Hematopoietic multipotent progenitor cell (in vitro differentiated cells): ENCODE results near the gene SASH1. TPM values are rescaled to one million over a fixed set of nuclear protein-coding genes. Genes with fewer than 3 reads are reported as not detected.
"Not testable (repeated sequence)": the region's sequence is repeated elsewhere in the genome, so short reads cannot be mapped to it uniquely, and the experiment has no call there.

Experiments
- DNase-seq, 3 donors: peaks; one replicate each; pipeline ENCODE4 v3.0.0-alpha.2; 2011 to 2015; ENCODE audit warnings: low read depth in 2 of 3, low spot score in 2 of 3
- total RNA-seq: library from RNA; depleted of rRNA; stranded (reverse); fragments of >200 nt; gene quantifications from one replicate; pipeline ENCODE4 v1.2.3, GENCODE V29; 2012

SASH1 gene
- total RNA-seq, 1 donor: 0.27 TPM

DNA sequence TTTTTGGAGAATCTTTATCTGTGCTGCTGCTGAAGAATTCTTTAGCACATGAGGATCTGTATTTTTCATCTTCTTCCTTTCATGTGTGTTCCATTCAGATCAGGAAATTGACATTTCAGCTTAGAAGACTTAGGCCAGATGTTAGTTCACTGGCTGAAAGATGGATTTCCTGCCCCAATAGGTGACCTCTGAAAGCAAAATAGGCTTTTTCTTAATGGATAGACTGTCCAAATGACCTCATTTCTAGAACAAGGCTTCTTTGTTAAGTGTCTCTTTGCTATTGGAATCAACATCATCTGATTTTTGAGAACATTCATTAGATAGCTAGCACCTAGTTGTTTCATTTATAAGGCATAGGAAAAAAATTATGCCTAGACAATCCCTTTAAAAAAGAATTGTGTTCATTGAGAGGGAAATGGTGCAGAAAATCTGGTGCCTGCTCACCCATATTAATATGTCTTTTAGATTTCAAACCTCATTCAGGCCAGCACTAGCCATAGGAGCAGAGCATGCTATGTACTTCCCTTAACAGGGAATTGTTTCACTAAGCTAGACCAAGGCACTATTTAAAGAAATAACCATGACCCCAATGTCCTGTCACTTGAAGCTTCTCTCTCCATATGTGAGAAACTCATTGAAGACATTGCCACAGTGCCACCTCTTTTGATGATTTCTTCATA lies 13.6 kb upstream of the SASH1 start:
- DNase-seq: no peak

DNA sequence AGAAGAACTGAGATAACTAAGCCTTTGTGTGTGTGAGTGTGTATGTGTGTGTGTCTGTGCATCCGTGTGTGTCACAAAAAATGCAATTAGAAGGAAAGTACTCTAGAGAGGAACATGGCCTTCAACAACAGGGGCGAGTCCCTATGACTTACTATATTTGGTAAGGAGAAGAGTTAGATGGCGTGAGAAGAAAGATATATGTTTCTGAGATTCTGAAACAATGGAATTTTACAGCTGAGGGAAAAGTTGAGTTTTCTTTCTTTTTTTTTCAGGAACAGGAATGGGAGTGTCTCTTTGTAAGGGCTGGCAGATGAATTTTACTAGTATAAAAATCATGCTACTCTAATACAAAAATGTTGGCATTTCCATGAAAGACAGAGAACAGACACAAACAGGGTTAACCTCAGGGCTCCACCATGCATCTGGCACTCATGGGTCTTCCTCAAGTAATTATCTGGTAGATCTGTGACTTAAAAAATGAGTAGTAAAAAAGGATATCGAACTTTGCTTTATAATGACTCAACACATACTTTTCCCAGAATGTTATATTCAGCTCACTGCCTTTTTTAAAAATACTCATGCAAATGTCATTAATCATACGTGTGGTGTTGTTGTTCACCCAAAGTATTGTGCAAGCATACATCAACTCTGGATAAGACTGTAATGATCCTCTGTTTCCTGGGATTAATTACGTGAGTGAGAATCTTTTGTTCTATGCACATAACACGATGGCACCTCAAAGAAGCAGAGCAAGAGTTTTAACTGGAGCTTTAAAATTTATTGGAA lies 12.8 kb upstream of the SASH1 start:
- no peak for DNase-seq

DNA sequence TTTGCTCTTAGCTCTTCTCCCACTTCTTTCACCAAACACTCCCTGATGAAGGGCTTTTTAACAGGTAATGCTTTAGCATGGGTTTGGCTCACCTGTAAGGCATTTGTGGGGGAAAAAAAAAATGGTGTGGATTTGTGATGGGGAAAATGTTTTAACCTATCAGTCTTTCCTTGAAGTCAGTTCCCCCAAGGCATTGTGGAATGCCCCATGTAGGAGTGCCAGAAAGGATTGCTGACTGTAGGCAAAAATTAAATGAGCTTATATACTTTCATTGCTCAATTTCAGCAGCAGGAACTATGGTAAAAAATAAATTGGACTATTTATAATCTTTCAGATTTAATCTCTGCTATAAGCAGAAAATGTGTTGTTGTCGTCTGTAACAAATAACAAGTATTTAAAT lies 10.6 kb upstream of the SASH1 start:
- no peak for DNase-seq

DNA sequence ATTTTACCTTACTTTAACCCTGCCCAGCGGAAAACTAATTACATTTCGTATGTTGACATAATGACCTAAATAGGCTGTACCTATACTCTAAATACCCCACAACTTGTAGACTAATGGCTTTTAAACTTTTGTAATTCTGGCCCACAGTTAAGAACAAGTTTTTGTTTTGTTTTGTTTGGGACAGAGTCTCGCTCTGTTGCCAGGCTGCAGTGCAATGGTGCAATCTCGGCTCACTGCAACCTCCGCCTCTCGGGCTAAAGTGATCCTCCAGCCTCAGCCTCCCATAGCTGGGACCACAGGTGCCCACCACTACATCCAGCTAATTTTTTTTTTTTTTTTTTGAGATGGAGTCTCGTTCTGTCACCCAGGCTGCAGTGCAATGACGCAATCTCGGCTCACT lies 5.7 kb upstream of the SASH1 start:
- no peak for DNase-seq

DNA sequence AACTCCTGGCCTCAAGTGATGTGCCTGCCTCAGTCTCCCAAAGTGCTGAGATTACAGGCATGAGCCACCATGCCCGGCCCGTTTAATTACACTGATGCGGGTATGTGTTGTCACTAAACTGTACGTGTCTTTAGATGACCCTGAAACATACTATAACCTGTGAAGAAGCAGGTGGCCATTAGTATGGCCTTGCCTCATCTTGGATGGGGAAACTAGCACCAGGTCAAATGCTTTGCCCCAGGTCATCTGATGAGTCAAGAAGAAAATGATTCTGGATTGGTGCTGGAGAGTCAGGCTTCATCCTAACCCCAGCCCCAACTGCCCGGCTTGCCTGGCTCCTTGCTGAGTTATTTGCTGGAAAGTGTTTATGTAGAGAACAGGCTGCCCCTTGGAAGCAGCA lies 2.9 kb upstream of the SASH1 start:
- no peak for DNase-seq

DNA sequence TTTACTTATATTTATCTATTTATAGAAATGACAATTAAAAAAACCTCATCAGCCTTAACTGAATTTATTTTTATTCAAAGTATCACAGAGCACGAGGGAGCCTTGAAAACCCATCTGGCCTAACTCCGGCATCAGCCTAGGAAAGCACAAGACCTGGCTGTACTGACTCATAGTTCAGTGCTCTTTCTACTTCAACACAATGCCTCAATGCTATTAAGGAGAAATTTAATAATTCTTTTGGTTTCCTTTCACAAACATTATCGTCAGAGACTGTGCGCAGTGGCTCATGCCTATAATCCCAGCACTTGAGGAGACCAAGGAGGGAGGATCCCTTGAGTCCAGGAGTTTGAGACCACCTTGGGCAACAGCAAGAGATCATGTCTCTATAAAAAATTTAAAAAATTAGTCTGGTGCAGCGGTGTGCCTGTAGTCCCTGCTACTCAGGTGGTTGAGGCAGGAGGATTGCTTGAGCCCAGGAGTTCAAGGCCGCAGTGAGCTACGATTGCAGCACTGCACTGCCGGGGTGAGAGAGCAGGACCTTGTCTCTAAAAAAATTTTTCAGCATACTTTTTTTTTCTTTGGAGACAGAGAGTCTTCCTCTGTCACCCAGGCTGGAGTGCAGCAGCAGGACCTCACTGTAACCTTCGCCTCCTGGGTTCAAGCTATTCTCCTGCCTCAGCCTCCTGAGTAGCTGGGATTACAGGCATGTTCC lies 1.9 kb upstream of the SASH1 start:
- DNase-seq: no peak

DNA sequence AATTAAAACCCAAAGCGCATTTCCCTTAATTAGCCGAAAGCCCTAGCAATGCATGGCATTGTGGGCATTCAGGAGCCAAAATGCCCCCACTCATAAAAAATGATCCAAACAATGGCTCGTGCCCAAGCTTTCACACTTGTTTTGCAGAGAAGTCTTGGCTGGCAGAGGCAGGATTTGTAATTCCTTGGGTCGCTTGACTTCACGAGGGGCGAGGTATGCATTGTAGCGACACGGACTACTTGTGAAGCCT lies 613 bp upstream of the SASH1 start:
- no peak for DNase-seq

DNA sequence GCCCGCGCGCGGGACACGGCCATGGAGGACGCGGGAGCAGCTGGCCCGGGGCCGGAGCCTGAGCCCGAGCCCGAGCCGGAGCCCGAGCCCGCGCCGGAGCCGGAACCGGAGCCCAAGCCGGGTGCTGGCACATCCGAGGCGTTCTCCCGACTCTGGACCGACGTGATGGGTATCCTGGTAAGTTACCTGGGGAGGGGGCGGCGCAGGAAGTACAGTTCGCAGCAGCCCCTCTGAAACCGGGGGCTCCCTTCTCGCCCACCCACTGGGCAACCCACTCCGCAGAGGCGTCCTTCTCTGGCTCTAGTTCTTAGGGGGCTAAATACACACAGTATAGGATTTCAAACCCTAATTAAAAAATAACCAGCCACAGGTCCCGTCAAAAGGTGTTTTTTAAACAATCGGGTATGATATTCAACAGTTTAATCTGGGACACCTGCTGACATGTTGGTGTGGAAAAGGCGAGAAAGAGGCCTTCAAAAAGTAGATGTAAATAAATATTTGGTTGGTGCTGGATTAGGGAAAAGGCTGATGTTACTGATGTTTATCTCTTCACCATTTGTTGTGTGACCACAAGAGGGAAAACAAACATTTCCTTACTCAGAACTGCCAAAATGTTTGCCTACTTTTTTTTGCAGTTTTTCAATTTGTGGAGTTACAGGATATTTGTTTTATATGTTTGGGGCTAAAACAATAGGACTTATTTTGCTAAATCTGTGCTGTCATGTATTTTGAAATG lies 577 bp downstream of the SASH1 start:
- no peak for DNase-seq

DNA sequence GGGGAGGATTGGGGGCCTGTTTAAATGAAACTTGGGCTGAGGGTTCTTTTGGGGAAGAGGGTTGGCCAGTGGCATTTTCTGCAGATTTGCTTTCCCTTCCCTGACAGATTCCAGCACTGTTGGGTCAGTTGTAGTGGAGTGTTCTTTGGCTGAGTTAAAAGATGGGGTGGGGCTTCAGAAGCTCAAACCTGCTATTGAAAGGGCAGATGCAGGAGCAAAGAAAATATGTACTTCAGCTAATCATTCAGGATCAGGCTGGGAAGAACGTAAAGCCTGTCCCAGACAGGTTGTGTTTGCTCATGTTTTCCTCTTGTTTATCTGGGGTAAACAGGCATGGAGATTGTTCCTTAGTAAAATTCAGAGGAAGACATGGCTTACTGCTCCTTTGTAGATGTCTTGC lies 2.5 kb downstream of the SASH1 start:
- DNase-seq: no peak

DNA sequence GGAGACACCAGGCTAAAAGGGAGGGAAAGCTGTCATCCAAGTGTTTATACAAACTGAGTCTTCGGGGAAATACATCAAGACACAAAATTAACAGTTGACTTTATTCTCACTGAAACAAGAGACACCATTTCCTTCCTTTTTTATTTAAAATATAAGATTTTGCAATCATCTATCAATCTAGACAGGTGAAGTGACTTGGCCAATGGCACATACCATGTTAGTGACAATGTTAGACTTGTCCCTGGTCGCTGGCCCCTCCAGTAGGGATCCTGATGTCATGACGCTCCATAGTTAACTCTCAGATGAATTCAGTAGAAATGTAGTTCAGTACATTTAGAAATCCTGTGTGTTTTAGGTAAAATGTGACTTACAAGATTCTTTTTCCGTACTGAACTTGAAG lies 2.9 kb downstream of the SASH1 start:
- DNase-seq: no peak

DNA sequence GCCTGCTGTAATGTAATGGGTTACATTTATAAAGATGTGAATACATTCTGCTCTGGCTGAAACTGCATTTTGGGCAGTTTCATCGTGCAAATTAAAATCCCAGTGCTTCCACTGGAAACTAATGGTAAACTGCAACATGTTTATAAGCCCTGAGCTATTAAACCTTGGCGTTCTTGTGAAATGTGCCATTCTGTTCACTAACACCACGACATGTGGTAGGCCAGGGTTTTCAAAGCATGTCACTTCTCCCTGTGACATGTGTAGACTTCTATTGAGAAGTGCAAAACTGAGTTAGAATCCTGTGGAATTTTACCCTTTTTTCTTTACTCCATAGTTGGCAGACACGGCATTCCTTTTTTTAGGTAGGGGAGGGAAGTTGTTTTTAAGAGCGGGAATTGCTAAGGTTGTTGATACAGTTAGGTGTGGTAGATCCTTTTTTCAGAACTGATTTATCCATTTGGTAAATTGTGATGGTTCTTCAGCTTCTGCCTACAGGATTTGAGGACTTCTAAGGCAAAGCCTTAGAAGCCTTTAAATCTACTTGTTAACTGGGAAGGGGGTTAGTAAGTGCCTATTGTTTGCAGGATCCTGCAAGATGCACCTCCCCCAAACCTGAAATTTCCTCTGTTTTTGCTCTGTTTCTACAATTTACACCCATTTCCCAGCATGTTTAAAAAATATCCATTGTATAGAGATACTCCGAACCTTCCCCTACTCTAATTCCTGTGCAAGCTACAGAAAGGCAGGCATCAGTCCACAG lies 4.2 kb downstream of the SASH1 start:
- no peak for DNase-seq

DNA sequence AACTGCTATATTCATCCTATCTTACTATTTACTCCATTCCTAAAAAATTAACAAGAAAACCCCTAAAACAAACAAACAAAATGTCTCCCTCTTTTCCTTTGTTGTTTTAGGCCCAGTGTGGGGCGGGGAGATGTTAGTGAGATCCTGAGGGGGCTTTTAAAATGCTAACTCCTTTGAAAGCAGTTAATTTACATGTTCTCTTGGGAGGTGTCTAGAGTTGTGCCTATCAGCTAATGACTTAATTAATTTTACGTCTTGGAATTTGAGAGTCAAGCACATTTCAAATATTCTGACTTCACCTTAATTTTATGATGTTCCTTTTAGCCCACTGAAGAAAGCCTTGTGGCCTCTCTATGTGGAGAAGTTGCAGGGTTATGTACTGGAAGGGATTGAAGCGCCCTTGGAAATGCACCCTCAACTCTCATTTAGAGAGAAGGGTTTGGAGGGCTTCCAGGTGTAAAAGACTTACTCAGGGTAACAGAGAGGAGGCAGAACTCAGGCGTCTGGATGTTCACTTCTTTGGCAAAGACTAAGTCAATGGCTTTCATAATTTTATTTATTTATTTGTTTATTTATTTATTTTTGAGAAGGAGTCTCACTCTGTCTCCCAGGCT lies 4.9 kb downstream of the SASH1 start:
- DNase-seq: no peak

DNA sequence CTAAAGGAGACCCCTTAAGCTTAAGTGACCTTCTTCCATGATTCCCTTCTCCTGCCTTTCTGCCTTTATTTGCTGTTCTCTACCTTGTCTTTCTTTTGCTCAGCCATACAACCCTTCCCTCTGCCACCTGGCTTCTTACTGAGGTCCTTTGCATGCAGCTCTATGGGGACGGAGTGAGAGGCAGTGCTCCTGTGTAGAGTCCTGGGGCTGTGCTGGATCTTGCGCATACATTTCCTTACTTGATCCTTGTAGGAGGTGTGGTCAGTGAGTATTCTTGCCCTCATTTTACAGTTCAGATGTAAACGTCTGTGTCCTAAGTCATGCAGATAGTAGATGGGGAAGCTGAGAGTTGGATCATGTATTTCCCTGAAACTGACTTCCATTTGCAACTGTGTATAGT lies 5.7 kb downstream of the SASH1 start:
- DNase-seq: no peak

DNA sequence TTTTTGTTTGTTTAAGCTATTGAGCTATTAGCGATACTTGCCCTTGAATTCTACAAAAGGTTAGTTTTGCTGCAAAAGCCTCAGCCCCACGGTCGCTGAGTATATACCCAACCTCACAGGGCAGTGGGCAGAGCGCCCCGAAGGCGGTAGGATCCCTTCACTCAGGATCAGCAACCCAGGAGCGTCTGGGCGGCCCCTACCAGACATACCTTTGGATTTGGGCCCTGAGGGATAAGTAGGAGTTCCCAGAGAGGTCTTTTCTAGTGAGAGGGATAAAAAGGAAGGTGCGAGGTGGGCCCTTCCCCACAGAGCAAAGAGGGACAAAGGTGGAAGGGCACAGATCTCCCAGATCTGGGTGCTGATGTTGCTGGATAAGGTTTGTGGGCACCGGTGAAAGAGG lies 6.1 kb downstream of the SASH1 start:
- no peak for DNase-seq

DNA sequence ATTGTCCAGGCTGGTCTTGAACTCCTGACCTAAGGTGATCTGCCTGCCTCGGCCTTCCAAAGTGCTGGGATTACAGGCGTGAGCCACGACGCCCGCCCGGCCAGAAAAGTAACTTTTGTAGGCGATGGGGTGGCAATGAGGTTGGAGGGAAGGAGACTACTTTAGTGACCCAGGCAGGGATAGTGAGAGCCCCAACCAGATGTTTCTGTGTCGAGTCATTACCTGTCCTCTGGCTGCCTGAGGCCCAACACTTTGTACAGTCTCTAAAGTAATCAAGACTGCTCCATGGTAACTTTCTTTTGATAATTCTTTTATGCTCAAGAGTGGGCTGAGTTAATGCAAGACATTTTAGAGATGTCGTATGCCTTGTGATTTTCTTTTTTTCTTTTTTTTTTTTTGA lies 6.8 kb downstream of the SASH1 start:
- no peak for DNase-seq

DNA sequence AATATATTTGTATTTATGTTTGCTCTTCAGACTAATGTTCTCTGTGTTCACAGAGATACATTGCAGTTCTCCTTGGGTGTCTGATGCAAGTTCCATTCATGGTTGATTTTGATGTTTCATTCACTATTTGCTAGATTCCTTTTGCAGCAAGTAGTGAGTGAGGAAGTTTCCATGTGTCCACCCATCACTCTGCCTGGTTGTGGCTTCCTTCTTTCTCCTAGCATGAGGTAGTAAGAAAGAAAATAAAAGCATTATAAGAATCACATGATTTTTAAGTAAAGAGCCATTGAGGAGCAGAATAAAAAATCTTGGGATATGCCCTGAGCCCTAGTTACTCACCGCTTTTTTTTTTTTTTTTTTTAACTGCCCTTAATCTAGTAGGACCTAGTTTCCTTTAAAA lies 8.7 kb downstream of the SASH1 start:
- no peak for DNase-seq

DNA sequence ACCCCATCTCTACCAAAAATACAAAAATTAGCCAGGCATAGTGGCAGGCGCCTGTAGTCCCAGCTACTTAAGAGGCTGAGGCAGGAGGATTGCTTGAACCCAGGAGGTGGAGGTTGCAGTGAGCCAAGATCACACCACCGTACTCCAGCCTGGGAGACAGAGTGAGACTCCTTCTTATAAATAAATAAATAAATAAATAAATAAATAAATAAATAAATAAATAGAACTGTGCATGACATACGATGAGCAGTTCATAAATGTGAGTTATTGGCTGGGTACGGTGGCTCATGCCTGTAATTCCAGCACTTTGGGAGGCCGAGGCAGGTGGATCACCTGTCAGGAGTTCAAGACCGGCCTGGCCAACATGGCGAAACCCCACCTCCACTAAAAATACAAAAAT lies 9.8 kb downstream of the SASH1 start:
- not testable (repeated sequence) for DNase-seq

DNA sequence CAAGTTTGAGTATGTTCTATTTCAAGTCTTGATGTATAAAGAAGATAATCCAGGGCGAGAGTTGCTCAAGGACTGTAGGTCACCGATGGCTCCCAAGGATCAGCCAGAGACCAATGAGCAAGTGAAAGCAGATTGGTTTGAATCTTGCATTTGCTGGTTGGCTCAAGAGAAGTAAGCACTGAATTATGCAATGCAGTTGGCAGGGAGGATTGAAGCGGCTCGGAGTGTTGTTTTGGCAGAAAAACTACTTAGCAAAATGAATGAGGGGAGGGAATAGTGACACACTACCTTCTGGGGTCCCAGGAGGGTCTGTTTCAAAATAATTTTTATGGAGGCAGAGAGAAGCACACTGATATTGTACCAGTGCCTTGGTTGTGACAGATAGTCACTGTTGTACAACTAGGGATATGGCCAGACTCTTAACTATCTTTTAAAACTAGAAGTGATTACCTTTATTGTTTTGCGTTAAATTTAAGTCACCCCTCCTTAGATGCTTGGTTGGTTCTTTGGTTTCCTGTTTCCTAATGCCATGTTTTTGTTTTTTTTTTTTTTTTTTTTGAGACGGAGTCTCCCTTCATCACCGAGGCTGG lies 15.7 kb downstream of the SASH1 start:
- DNase-seq: no peak

DNA sequence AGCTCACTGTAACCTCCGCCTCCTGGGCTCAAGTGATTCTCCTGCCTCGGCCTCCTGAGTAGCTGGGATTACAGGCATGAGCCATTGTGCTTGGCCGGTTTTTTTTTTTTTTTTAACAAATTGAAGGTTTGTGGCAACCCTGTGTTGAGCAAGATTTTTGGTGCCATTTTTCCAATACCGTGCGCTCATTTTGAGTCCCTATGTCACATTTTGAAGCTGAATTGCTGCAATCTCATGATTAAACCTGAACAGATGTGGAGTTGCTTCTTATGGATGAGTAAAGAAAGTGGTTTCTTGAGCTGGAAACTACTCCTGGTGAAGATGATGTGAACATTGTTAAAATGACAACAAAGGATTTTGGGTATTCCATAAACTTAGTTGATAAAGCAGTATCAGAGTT lies 16.6 kb downstream of the SASH1 start:
- DNase-seq: no peak
